ENCODE measurements around the gene ZDHHC14. TPM values are rescaled to one million over a fixed set of nuclear protein-coding genes. Genes with fewer than 3 reads are reported as not detected.
"Not testable (repeated sequence)": the region's sequence is repeated elsewhere in the genome, so short reads cannot be mapped to it uniquely, and the experiment has no call there.

ZDHHC14 gene
- total and polyA plus RNA-seq, 2 of the 8 experiments (the other 6 are each of a cell fraction or from before 2014, with no cell fraction given) = 2.9 to 5.3 TPM

- FAIRE-seq; DNase-seq (ENCODE audit: low read depth in 1 of 2, low spot score in 2 of 2); H3K79me2 ChIP-seq (ENCODE audit: control insufficient read depth in 1 of 2, insufficient read depth in 2 of 2, low read length in 2 of 2); H3K4ac ChIP-seq (replicated peaks; ENCODE audit: insufficient read length, low read depth, low read length); H3K23me2 ChIP-seq (ENCODE audit: low read depth, low read length); H2BK120ac ChIP-seq (replicated peaks; ENCODE audit: low read depth, low read length); H3K9me3 ChIP-seq (ENCODE audit: insufficient read depth in 2 of 2, low read depth in 1 of 2, low read length in 1 of 2); H3K79me1 ChIP-seq (ENCODE audit: low read depth, low read length); H3K23ac ChIP-seq (ENCODE audit: insufficient read length); H3K36me3 ChIP-seq (ENCODE audit: control insufficient read depth in 2 of 4, insufficient read depth in 4 of 4, low read length in 3 of 4); H3K56ac ChIP-seq (replicated peaks; ENCODE audit: insufficient read length, low read depth, low read length); H4K8ac ChIP-seq (ENCODE audit: extremely low read depth, insufficient read depth, low read length); H4K20me1 ChIP-seq (replicated peaks in 1 of 2; ENCODE audit: control insufficient read depth in 1 of 2, insufficient read depth in 2 of 2, low read length in 2 of 2); POLR2A ChIA-PET (ENCODE audit: partially characterized antibody); H3K27me3 ChIP-seq (replicated peaks in 1 of 4; ENCODE audit: control insufficient read depth in 3 of 4, extremely low read depth in 1 of 4, insufficient read depth in 3 of 4, low read length in 3 of 4); H2BK15ac ChIP-seq (ENCODE audit: low read length); H4K5ac ChIP-seq (ENCODE audit: insufficient read length, low read depth, low read length); H3K14ac ChIP-seq (ENCODE audit: insufficient read length); H3K4me3 ChIP-seq (ENCODE audit: extremely low read depth in 1 of 4, insufficient read depth in 2 of 4, low read depth in 3 of 4, low read length in 4 of 4); CTCF ChIA-PET (ENCODE audit: partially characterized antibody); H4K91ac ChIP-seq (replicated peaks; ENCODE audit: insufficient read length, low read length); H3K27ac ChIP-seq (ENCODE audit: low read depth, low read length); H2AFZ ChIP-seq (ENCODE audit: low read length); H2AK5ac ChIP-seq (ENCODE audit: low read depth, low read length); H2BK5ac ChIP-seq (ENCODE audit: low read depth, low read length); H3K4me2 ChIP-seq (ENCODE audit: insufficient read depth in 1 of 2, low read depth in 2 of 2, low read length in 2 of 2); H3K18ac ChIP-seq (ENCODE audit: extremely low read depth, low read length); H3K9ac ChIP-seq (replicated peaks in 1 of 4; ENCODE audit: extremely low read depth in 1 of 4, low read depth in 3 of 4, low read length in 3 of 4): not testable (repeated sequence)
- H2BK20ac ChIP-seq (ENCODE audit: low read length) = peak overlapping the region; percentile 96; the same call in 1 of the 2 replicates
- H3K4me1 ChIP-seq (replicated peaks in 1 of 4; ENCODE audit: control insufficient read depth in 3 of 4, insufficient read depth in 4 of 4, low read length in 3 of 4) = peaks cover 5 to 13% (median 11%) of the 10 kb centered on the region in 4 experiments; a peak in 5 of 7 replicates
- WGBS, 2 experiments (ENCODE audit: extremely low coverage in 1 of 2, insufficient coverage in 1 of 2, insufficient read length in 1 of 2, insufficient replicate concordance in 2 of 2, low coverage in 1 of 2, low lambda C conversion rate in 2 of 2, missing lambda C conversion rate in 1 of 2) = 76% methylated on average over 5 of the region's 6 CpGs; no CpG with 5 or more reads in 1 of the 2 experiments
- peak overlapping the region; percentile 60; the same call in 1 of the 2 replicates for H2BK12ac ChIP-seq (ENCODE audit: low read depth, low read length)
These were observed 325.4 kb downstream of the ZDHHC14 start for GRCh38 chr6:157706351-157706750.
